Measurements from ENCODE around the gene E2F6.

Gene E2F6

GRCh38 chr2:11404376-11405073, 61.4 kb downstream of the E2F6 start:
- TF ChIP-seq POLR2AphosphoS5 (IDR thresholded peaks at IDR 0.05; ENCODE audit: borderline replicate concordance, low read depth, low read length) (no peak), FOXP2 (optimal IDR thresholded peaks at IDR 0.05; ENCODE audit: control extremely low read depth, extremely low read length, insufficient read depth) (no peak), EZH2 (IDR thresholded peaks at IDR 0.05) (no peak)
- Histone ChIP-seq H3K9ac (ENCODE audit: insufficient read length) (no peak overlapping the region), H3K4me3 (no peak overlapping the region), H3K27ac (no peak overlapping the region), H3K9me3 (ENCODE audit: low read depth, low read length) (no peaks in the 10 kb centered on the region), H3K36me3 (ENCODE audit: insufficient read depth, low read length) (no peaks in the 10 kb centered on the region)
- no peak for DNase-seq (ENCODE audit: low read depth, low spot score)

GRCh38 chr2:11402436-11402835, 63.5 kb downstream of the E2F6 start:
- no peaks in the 10 kb centered on the region for H3K9me3 ChIP-seq (ENCODE audit: low read depth, low read length)
- no peak overlapping the region for H3K9ac ChIP-seq (ENCODE audit: insufficient read length)
- no peaks in the 10 kb centered on the region for H3K36me3 ChIP-seq (ENCODE audit: insufficient read depth, low read length)
- no peak for DNase-seq (ENCODE audit: low read depth, low spot score)
- TF ChIP-seq EZH2 (IDR thresholded peaks at IDR 0.05) (no peak), FOXP2 (optimal IDR thresholded peaks at IDR 0.05; ENCODE audit: control extremely low read depth, extremely low read length, insufficient read depth) (no peak), POLR2AphosphoS5 (IDR thresholded peaks at IDR 0.05; ENCODE audit: borderline replicate concordance, low read depth, low read length) (no peak)
- no peak overlapping the region for H3K4me3 ChIP-seq
- H3K27ac ChIP-seq: no peak overlapping the region

- DNase-seq (ENCODE audit: low read depth, low spot score): no peak
- H3K27ac ChIP-seq: no peak overlapping the region
- H3K4me3 ChIP-seq: no peak overlapping the region
- H3K9ac ChIP-seq (ENCODE audit: insufficient read length): no peak overlapping the region
- TF ChIP-seq EZH2 (IDR thresholded peaks at IDR 0.05) (no peak), POLR2AphosphoS5 (IDR thresholded peaks at IDR 0.05; ENCODE audit: borderline replicate concordance, low read depth, low read length) (no peak), FOXP2 (optimal IDR thresholded peaks at IDR 0.05; ENCODE audit: control extremely low read depth, extremely low read length, insufficient read depth) (no peak)
- no peaks in the 10 kb centered on the region for H3K36me3 ChIP-seq (ENCODE audit: insufficient read depth, low read length)
- H3K9me3 ChIP-seq (ENCODE audit: low read depth, low read length): no peaks in the 10 kb centered on the region
These were observed 66.6 kb downstream of the E2F6 start for GRCh38 chr2:11399438-11399762.

- Histone ChIP-seq H3K4me3 (no peak overlapping the region), H3K36me3 (ENCODE audit: insufficient read depth, low read length) (no peaks in the 10 kb centered on the region), H3K9ac (ENCODE audit: insufficient read length) (no peak overlapping the region), H3K27ac (no peak overlapping the region), H3K9me3 (ENCODE audit: low read depth, low read length) (no peaks in the 10 kb centered on the region)
- TF ChIP-seq EZH2 (IDR thresholded peaks at IDR 0.05) (no peak), FOXP2 (optimal IDR thresholded peaks at IDR 0.05; ENCODE audit: control extremely low read depth, extremely low read length, insufficient read depth) (no peak), POLR2AphosphoS5 (IDR thresholded peaks at IDR 0.05; ENCODE audit: borderline replicate concordance, low read depth, low read length) (no peak)
- DNase-seq (ENCODE audit: low read depth, low spot score): no peak
These were observed 67.1 kb downstream of the E2F6 start for GRCh38 chr2:11398750-11399437.

- Histone ChIP-seq H3K9ac (ENCODE audit: insufficient read length) (no peak overlapping the region), H3K36me3 (ENCODE audit: insufficient read depth, low read length) (no peaks in the 10 kb centered on the region), H3K27ac (0 out of 2 replicates have a peak overlapping the region, but pooled peaks have one; percentile 7), H3K9me3 (ENCODE audit: low read depth, low read length) (no peaks in the 10 kb centered on the region), H3K4me3 (no peak overlapping the region)
- no peak for TF ChIP-seq EZH2 (IDR thresholded peaks at IDR 0.05)
- TF ChIP-seq FOXP2 (optimal IDR thresholded peaks at IDR 0.05; ENCODE audit: control extremely low read depth, extremely low read length, insufficient read depth): no peak
- TF ChIP-seq POLR2AphosphoS5 (IDR thresholded peaks at IDR 0.05; ENCODE audit: borderline replicate concordance, low read depth, low read length): no peak
- no peak for DNase-seq (ENCODE audit: low read depth, low spot score)
These were observed 68.4 kb downstream of the E2F6 start for GRCh38 chr2:11397513-11397912.

GRCh38 chr2:11396467-11397445, 69.2 kb downstream of the E2F6 start:
- TF ChIP-seq POLR2AphosphoS5 (IDR thresholded peaks at IDR 0.05; ENCODE audit: borderline replicate concordance, low read depth, low read length) (no peak), FOXP2 (optimal IDR thresholded peaks at IDR 0.05; ENCODE audit: control extremely low read depth, extremely low read length, insufficient read depth) (no peak), EZH2 (IDR thresholded peaks at IDR 0.05) (no peak)
- Histone ChIP-seq H3K36me3 (ENCODE audit: insufficient read depth, low read length) (no peaks in the 10 kb centered on the region), H3K9ac (ENCODE audit: insufficient read length) (no peak overlapping the region), H3K9me3 (ENCODE audit: low read depth, low read length) (no peaks in the 10 kb centered on the region), H3K27ac (no peak overlapping the region), H3K4me3 (no peak overlapping the region)
- DNase-seq (ENCODE audit: low read depth, low spot score): no peak

- TF ChIP-seq POLR2AphosphoS5 (IDR thresholded peaks at IDR 0.05; ENCODE audit: borderline replicate concordance, low read depth, low read length) (no peak), FOXP2 (optimal IDR thresholded peaks at IDR 0.05; ENCODE audit: control extremely low read depth, extremely low read length, insufficient read depth) (no peak), EZH2 (IDR thresholded peaks at IDR 0.05) (no peak)
- H3K36me3 ChIP-seq (ENCODE audit: insufficient read depth, low read length): no peaks in the 10 kb centered on the region
- no peak overlapping the region for H3K9ac ChIP-seq (ENCODE audit: insufficient read length)
- H3K4me3 ChIP-seq: no peak overlapping the region
- no peaks in the 10 kb centered on the region for H3K9me3 ChIP-seq (ENCODE audit: low read depth, low read length)
- H3K27ac ChIP-seq: no peak overlapping the region
- no peak for DNase-seq (ENCODE audit: low read depth, low spot score)
These were observed 69.9 kb downstream of the E2F6 start for GRCh38 chr2:11396021-11396420.

GRCh38 chr2:11395389-11395788, 70.6 kb downstream of the E2F6 start:
- no peak overlapping the region for H3K27ac ChIP-seq
- no peaks in the 10 kb centered on the region for H3K9me3 ChIP-seq (ENCODE audit: low read depth, low read length)
- no peaks in the 10 kb centered on the region for H3K36me3 ChIP-seq (ENCODE audit: insufficient read depth, low read length)
- H3K4me3 ChIP-seq: no peak overlapping the region
- no peak overlapping the region for H3K9ac ChIP-seq (ENCODE audit: insufficient read length)
- no peak for DNase-seq (ENCODE audit: low read depth, low spot score)
- TF ChIP-seq FOXP2 (optimal IDR thresholded peaks at IDR 0.05; ENCODE audit: control extremely low read depth, extremely low read length, insufficient read depth) (no peak), POLR2AphosphoS5 (IDR thresholded peaks at IDR 0.05; ENCODE audit: borderline replicate concordance, low read depth, low read length) (no peak), EZH2 (IDR thresholded peaks at IDR 0.05) (no peak)
